A549 treated with AZD2906 at 1 μM for 4 hours (cell line): Measurements from ENCODE around the gene SEC23A. TPM values are rescaled to one million over a fixed set of nuclear protein-coding genes. Genes with fewer than 3 reads are reported as not detected.

Experiments
- total RNA-seq: library from RNA; stranded (reverse); fragments of 200-300 nt; extraction: Qiagen RNA extraction; gene quantifications from 5 replicates; pipeline ENCODE4 v1.2.3, GENCODE V29; 2022

Gene SEC23A
- 50.3 to 97.0 TPM (median 66.8 TPM) in 5 replicates for total RNA-seq

GRCh38 chr14:39102969-39103957, at the start of gene SEC23A:
Gene SEC23A, minus strand, starts transcription at chr14:39103235. Its CDS starts 7,117 bp downstream, at chr14:39096118.

GRCh38 chr14:39114073-39114838, 11.2 kb upstream of the SEC23A start, which contains the start of gene GEMIN2:
Gene GEMIN2, plus strand, starts transcription at chr14:39114323. Its CDS starts 16 bp downstream, at chr14:39114339.

Other genes with a start within 250 kb of the SEC23A start
- 21.1 to 36.9 TPM (median 22.3 TPM) in 5 replicates for gene GEMIN2, start 11.1 kb upstream of the SEC23A start, total RNA-seq
- 11.6 to 17.7 TPM (median 13.5 TPM) in 5 replicates for gene TRAPPC6B, start 67.1 kb upstream of the SEC23A start, total RNA-seq
- 34.0 to 49.2 TPM (median 39.2 TPM) in 5 replicates for gene PNN, start 72.0 kb upstream of the SEC23A start, total RNA-seq
- gene MIA2, start 130.7 kb upstream of the SEC23A start, total RNA-seq, result 19.0 to 20.7 TPM (median 19.5 TPM) in 5 replicates